Astrocyte (in vitro differentiated cells and primary cell): ENCODE measurements around the gene MLLT10. TPM values are rescaled to one million over a fixed set of nuclear protein-coding genes. Genes with fewer than 3 reads are reported as not detected.

Source experiments
- DNase-seq: peaks from one replicate; pipeline ENCODE4 v3.0.0-alpha.2; 2010; ENCODE audit warnings: low read depth
- FAIRE-seq: peaks from 2 replicates; lab custom pipeline; 2011; peaks lifted over from hg19 to GRCh38; lab: Jason Lieb, UNC
- H2AFZ ChIP-seq: 2 replicates; pipeline ENCODE4 v1.6.0; 2012; ENCODE audit warnings: low read depth, low read length, inconsistent platforms
- H3K27ac ChIP-seq: 2 replicates; pipeline ENCODE4 v1.5.1; 2011; ENCODE audit warnings: low read depth, low read length, inconsistent platforms
- H3K27me3 ChIP-seq: 2 replicates; pipeline ENCODE4 v1.6.0; 2011; ENCODE audit warnings: low read length, inconsistent platforms; ENCODE audit not compliant: insufficient read depth
- H3K36me3 ChIP-seq: 2 replicates; pipeline ENCODE4 v1.5.1; 2011; ENCODE audit warnings: low read length, inconsistent platforms; ENCODE audit not compliant: insufficient read depth
- H3K4me1 ChIP-seq: 2 replicates; pipeline ENCODE4 v1.5.1; 2011; ENCODE audit warnings: low read length, inconsistent platforms; ENCODE audit not compliant: insufficient read depth
- H3K4me2 ChIP-seq: 2 replicates; pipeline ENCODE4 v1.6.0; 2012; ENCODE audit warnings: low read length, inconsistent platforms
- H3K4me3 ChIP-seq: 2 replicates; pipeline ENCODE4 v1.5.1; 2011; ENCODE audit warnings: low read depth, mild to moderate bottlenecking, low read length, inconsistent platforms; ENCODE audit not compliant: insufficient read depth
- H3K79me2 ChIP-seq: 2 replicates; pipeline ENCODE4 v1.6.0; 2012; ENCODE audit warnings: mild to moderate bottlenecking, low read length, inconsistent platforms; ENCODE audit not compliant: insufficient read depth
- H3K9ac ChIP-seq: 2 replicates; pipeline ENCODE4 v1.6.0; 2012; ENCODE audit warnings: mild to moderate bottlenecking, low read length, inconsistent platforms
- H3K9me3 ChIP-seq: 2 replicates; pipeline ENCODE4 v1.5.1; 2012; ENCODE audit warnings: low read depth, mild to moderate bottlenecking, low read length, inconsistent platforms; ENCODE audit not compliant: insufficient read depth
- H4K20me1 ChIP-seq: 2 replicates; pipeline ENCODE4 v1.6.0; 2012; ENCODE audit warnings: low read length, inconsistent platforms; ENCODE audit not compliant: insufficient read depth
- H3K27ac Mint-ChIP-seq: one replicate; pipeline ENCODE4 v1.8.0; 2021; ENCODE audit warnings: mild to moderate bottlenecking, mixed read lengths; ENCODE audit not compliant: unreplicated experiment
- H3K27me3 Mint-ChIP-seq: one replicate; pipeline ENCODE4 v1.8.0; 2021; ENCODE audit warnings: low read depth, mixed read lengths; ENCODE audit not compliant: unreplicated experiment
- H3K36me3 Mint-ChIP-seq: one replicate; pipeline ENCODE4 v1.8.0; 2021; ENCODE audit warnings: low read depth, mixed read lengths; ENCODE audit not compliant: unreplicated experiment
- H3K4me1 Mint-ChIP-seq: one replicate; pipeline ENCODE4 v1.8.0; 2021; ENCODE audit warnings: low read depth, mixed read lengths; ENCODE audit not compliant: unreplicated experiment
- H3K4me3 Mint-ChIP-seq: one replicate; pipeline ENCODE4 v1.8.0; 2021; ENCODE audit warnings: mild to moderate bottlenecking, moderate library complexity, mixed read lengths; ENCODE audit not compliant: unreplicated experiment
- H3K9me3 Mint-ChIP-seq: one replicate; pipeline ENCODE4 v1.8.0; 2021; ENCODE audit warnings: mild to moderate bottlenecking, mixed read lengths; ENCODE audit not compliant: unreplicated experiment
- EZH2 ChIP-seq: IDR thresholded peaks from 2 replicates; pipeline ENCODE4 v1.6.1; 2012; ENCODE audit warnings: mild to moderate bottlenecking, low read length, inconsistent platforms; ENCODE audit not compliant: insufficient read depth
- total RNA-seq: library from RNA; stranded (reverse); gene quantifications from 2 replicates; pipeline ENCODE4 v1.2.1, GENCODE V29; 2021
- TF ChIP-seq, protein P1 (sequence below): IDR thresholded peaks from 2 replicates; pipeline ENCODE4 v1.5.1; 2011; ENCODE audit warnings: low read depth, mild to moderate bottlenecking, inconsistent platforms, low read length, moderate library complexity; ENCODE audit not compliant: insufficient read depth

MLLT10 gene
- total RNA-seq, 1 donor from 2014 or later = 46.9 TPM

- Histone ChIP-seq H3K27ac (no peak overlapping the region), H3K4me3 (no peak overlapping the region), H3K9me3 (no peaks in the 10 kb centered on the region), H3K9ac (no peak overlapping the region), H3K79me2 (peaks cover 49% of the 10 kb centered on the region), H4K20me1 (peaks cover 33% of the 10 kb centered on the region), H3K4me1 (no peaks in the 10 kb centered on the region), H3K4me2 (no peak overlapping the region), H3K27me3 (no peaks in the 10 kb centered on the region), H3K36me3 (no peaks in the 10 kb centered on the region), H2AFZ (no peak overlapping the region)
- peaks cover 2% of the 10 kb centered on the region for H3K36me3 Mint-ChIP-seq
- no peak for TF ChIP-seq EZH2
- TF ChIP-seq, protein P1, sequence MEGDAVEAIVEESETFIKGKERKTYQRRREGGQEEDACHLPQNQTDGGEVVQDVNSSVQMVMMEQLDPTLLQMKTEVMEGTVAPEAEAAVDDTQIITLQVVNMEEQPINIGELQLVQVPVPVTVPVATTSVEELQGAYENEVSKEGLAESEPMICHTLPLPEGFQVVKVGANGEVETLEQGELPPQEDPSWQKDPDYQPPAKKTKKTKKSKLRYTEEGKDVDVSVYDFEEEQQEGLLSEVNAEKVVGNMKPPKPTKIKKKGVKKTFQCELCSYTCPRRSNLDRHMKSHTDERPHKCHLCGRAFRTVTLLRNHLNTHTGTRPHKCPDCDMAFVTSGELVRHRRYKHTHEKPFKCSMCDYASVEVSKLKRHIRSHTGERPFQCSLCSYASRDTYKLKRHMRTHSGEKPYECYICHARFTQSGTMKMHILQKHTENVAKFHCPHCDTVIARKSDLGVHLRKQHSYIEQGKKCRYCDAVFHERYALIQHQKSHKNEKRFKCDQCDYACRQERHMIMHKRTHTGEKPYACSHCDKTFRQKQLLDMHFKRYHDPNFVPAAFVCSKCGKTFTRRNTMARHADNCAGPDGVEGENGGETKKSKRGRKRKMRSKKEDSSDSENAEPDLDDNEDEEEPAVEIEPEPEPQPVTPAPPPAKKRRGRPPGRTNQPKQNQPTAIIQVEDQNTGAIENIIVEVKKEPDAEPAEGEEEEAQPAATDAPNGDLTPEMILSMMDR = no peak
- DNase-seq (no peak), FAIRE-seq (no peak)
- H3K27me3 Mint-ChIP-seq = no peaks in the 10 kb centered on the region
- no peak overlapping the region for H3K4me3 Mint-ChIP-seq
- H3K9me3 Mint-ChIP-seq = no peaks in the 10 kb centered on the region
- peaks cover 4% of the 10 kb centered on the region for H3K4me1 Mint-ChIP-seq
- no peak overlapping the region for H3K27ac Mint-ChIP-seq
These were observed 136.4 kb downstream of the MLLT10 start for GRCh38 chr10:21670391-21670790.

- Mint-ChIP-seq H3K27ac (no peak overlapping the region), H3K4me1 (peaks cover 1% of the 10 kb centered on the region), H3K36me3 (peaks cover 3% of the 10 kb centered on the region), H3K4me3 (no peak overlapping the region), H3K9me3 (no peaks in the 10 kb centered on the region), H3K27me3 (no peaks in the 10 kb centered on the region)
- H4K20me1 ChIP-seq = peaks cover 28% of the 10 kb centered on the region
- H3K27ac ChIP-seq = no peak overlapping the region
- TF ChIP-seq, protein P1 = no peak
- TF ChIP-seq EZH2 = no peak
- FAIRE-seq = no peak
- no peak overlapping the region for H3K9ac ChIP-seq
- no peaks in the 10 kb centered on the region for H3K36me3 ChIP-seq
- peaks cover 28% of the 10 kb centered on the region for H3K79me2 ChIP-seq
- H3K9me3 ChIP-seq = no peaks in the 10 kb centered on the region
- no peak overlapping the region for H3K4me3 ChIP-seq
- H3K4me2 ChIP-seq = no peak overlapping the region
- H2AFZ ChIP-seq = no peak overlapping the region
- H3K4me1 ChIP-seq = no peaks in the 10 kb centered on the region
- no peak for DNase-seq
- no peaks in the 10 kb centered on the region for H3K27me3 ChIP-seq
These were observed 139.6 kb downstream of the MLLT10 start for GRCh38 chr10:21673668-21674067.

DNA sequence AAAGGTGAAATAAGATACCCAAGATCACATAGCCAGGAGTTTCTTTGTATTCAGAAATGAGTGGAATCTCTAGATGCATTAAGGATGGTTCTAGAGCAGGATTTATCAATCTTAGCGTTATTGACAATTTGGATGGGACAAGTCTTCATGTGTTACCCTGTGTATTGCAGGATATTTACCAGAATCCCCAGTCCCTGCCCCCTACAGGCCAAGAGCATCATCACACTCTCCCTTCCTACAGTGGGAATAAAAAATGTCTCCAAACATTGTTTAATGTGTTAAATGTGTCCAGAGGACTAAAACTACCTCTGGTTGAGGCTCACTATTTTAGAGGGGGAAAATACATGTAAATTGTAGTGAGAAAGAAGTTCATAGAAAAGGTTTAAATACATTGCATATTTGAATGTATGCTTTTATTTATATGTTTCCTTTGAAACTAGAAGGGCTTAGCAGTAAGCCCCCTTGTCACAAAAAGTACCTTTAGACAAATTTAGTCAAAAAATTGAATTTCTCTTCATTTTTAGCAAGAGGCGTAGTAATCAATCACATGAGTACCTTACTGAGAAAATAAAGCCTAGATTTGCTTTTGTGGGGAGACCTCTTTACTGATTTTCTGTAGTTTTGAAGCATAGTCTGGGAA is 141.2 kb downstream of the MLLT10 start:
- H3K4me1 Mint-ChIP-seq = peaks cover 3% of the 10 kb centered on the region
- FAIRE-seq = peak; percentile 55
- Histone ChIP-seq H3K27ac (no peak overlapping the region), H3K4me1 (no peaks in the 10 kb centered on the region), H3K27me3 (no peaks in the 10 kb centered on the region), H3K4me3 (no peak overlapping the region), H3K79me2 (peaks cover 18% of the 10 kb centered on the region), H2AFZ (no peak overlapping the region), H3K9me3 (no peaks in the 10 kb centered on the region), H4K20me1 (peaks cover 21% of the 10 kb centered on the region), H3K4me2 (no peak overlapping the region), H3K9ac (no peak overlapping the region), H3K36me3 (no peaks in the 10 kb centered on the region)
- TF ChIP-seq EZH2 = no peak
- TF ChIP-seq, protein P1 = peak; percentile 86
- no peak overlapping the region for H3K27ac Mint-ChIP-seq
- H3K9me3 Mint-ChIP-seq = no peaks in the 10 kb centered on the region
- H3K27me3 Mint-ChIP-seq = no peaks in the 10 kb centered on the region
- H3K36me3 Mint-ChIP-seq = peaks cover 3% of the 10 kb centered on the region
- H3K4me3 Mint-ChIP-seq = no peak overlapping the region
- DNase-seq = peak; percentile 4
